Neutrophil (primary cell): ENCODE measurements around the gene HOXC12.
A peak's percentile ranks its signal among the peaks of the same experiment; 100 is the strongest.

ENCODE experiments used
- H3K27ac ChIP-seq: fragments of 200-600 bp; sonication (generic); 2 replicates; pipeline ENCODE4 v1.5.1; 2016; ENCODE audit warnings: mild to moderate bottlenecking, moderate library complexity
- H3K27me3 ChIP-seq: fragments of 200-600 bp; sonication (generic); 2 replicates; pipeline ENCODE4 v1.6.0; 2016; ENCODE audit warnings: mild to moderate bottlenecking
- H3K36me3 ChIP-seq: fragments of 200-600 bp; sonication (generic); 2 replicates; pipeline ENCODE4 v1.5.1; 2017
- H3K4me1 ChIP-seq, 2 experiments: fragments of 200-600 bp in 1 of 2; sonication (generic) in 1 of 2; 1 replicate in 1 of 2; 2 replicates in 1 of 2; pipeline versions ENCODE4 v1.5.1 to v1.6.1; 2013 to 2016; ENCODE audit warnings: low read depth in 1 of 2, low read length in 1 of 2, mild to moderate bottlenecking in 1 of 2, moderate library complexity in 1 of 2; ENCODE audit not compliant: control insufficient read depth in 1 of 2, insufficient read depth in 1 of 2
- H3K4me3 ChIP-seq, 2 experiments: fragments of 200-600 bp in 1 of 2; sonication (generic) in 1 of 2; 1 replicate in 1 of 2; 2 replicates in 1 of 2; pipeline ENCODE4 v1.5.1; 2013 to 2016; ENCODE audit warnings: low read depth in 1 of 2, low read length in 1 of 2, mild to moderate bottlenecking in 1 of 2, moderate library complexity in 1 of 2
- H3K9me3 ChIP-seq: fragments of 200-600 bp; sonication (generic); 2 replicates; pipeline ENCODE4 v1.5.1; 2016
- CTCF ChIP-seq: fragments of 200-600 bp; sonication (generic); IDR thresholded peaks from 2 replicates; pipeline ENCODE4 v1.5.1; 2016; ENCODE audit warnings: antibody characterized with exemption

The HOXC12 gene

GRCh38 chr12:53982648-53983567, 28.2 kb downstream of the HOXC12 start:
- no peak for TF ChIP-seq CTCF
- H3K9me3 ChIP-seq, result no peaks in the 10 kb centered on the region
- no peak overlapping the region for H3K27ac ChIP-seq
- H3K4me1 ChIP-seq, result peaks cover 17 to 31% of the 10 kb centered on the region in 2 experiments
- H3K36me3 ChIP-seq, result no peaks in the 10 kb centered on the region
- H3K27me3 ChIP-seq, result peaks cover 100% of the 10 kb centered on the region
- peak overlapping the region in 1 of 2 experiments; percentile 10 for H3K4me3 ChIP-seq

DNA sequence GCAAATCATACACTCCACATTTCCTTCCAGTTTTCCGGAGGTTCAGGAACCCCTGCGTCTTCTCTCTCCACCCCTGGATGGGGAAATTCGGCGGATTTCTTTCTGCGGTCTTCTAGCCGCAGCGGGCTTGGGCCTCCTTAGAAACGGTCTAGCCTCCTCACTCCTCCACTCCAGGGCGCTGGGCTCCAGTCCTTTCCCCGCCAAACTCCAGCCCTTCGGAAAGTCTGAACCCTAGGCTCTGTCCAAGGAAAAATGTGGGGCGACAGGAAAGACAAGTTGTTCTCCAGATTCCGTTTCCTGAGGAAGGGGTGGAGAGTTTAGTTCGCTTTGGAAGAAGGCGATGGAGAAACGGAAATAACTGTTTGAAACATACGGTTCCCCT, 28.9 kb downstream of the HOXC12 start:
- Histone ChIP-seq H3K9me3 (no peaks in the 10 kb centered on the region), H3K27me3 (peaks cover 100% of the 10 kb centered on the region), H3K36me3 (no peaks in the 10 kb centered on the region), H3K4me3 (peak overlapping the region in 1 of 2 experiments; percentile 10), H3K4me1 (peaks cover 17 to 31% of the 10 kb centered on the region in 2 experiments), H3K27ac (no peak overlapping the region)
- TF ChIP-seq CTCF, result no peak

DNA sequence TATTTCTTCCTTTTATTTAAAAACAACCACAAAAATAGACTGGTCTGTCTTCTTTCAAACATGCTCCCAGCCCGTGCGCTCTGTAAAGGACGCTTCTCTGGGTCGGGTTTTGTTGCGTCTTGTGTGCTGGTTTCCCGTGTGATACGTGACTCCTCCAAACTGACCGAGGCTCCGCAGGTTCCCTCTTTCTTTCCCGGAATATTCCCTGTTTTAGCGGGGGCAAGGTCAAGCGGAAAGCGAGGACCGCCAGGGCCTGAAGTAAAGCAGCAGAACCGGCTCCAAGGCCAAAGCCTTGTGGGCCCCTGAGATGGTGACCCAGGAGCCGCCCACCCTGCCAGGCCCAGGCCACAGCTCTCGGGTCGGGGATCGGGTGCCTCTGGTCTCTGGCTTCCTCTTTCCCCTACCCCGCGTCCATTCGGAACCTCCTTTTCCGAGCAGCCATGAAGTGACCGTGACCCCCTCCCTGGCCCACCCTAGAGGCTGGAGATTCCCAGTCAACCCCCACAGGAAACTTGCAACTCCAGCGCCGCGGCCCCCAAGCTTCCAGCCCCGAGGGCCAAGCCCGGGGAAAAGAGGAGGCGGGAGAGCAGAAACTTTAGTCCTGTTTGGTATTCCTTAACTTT, 29.4 kb downstream of the HOXC12 start:
- no peak for TF ChIP-seq CTCF
- no peaks in the 10 kb centered on the region for H3K36me3 ChIP-seq
- H3K9me3 ChIP-seq, result no peaks in the 10 kb centered on the region
- H3K4me3 ChIP-seq, result peak overlapping the region in 1 of 2 experiments; percentile 10
- H3K4me1 ChIP-seq, result peaks cover 17 to 31% of the 10 kb centered on the region in 2 experiments
- H3K27me3 ChIP-seq, result peaks cover 100% of the 10 kb centered on the region
- no peak overlapping the region for H3K27ac ChIP-seq

GRCh38 chr12:53984901-53985691, 30.4 kb downstream of the HOXC12 start, which contains the start of gene HOXC10:
Gene HOXC10 (plus strand): TSS chr12:53985146. CDS start chr12:53985260, 114 bp downstream.
- H3K4me3 ChIP-seq, result peak within 1 kb of the TSS in 1 of 2 experiments; percentile 17
- no peaks in the 10 kb centered on the region for H3K9me3 ChIP-seq
- no peaks in the 10 kb centered on the region for H3K36me3 ChIP-seq
- H3K4me1 ChIP-seq, result peaks cover 17 to 31% of the 10 kb centered on the region in 2 experiments
- H3K27ac ChIP-seq, result no peak within 1 kb of the TSS
- H3K27me3 ChIP-seq, result peaks cover 100% of the 10 kb centered on the region
- no peak for TF ChIP-seq CTCF

GRCh38 chr12:53985692-53985993, 30.9 kb downstream of the HOXC12 start:
- TF ChIP-seq CTCF, result no peak
- Histone ChIP-seq H3K27me3 (peaks cover 100% of the 10 kb centered on the region), H3K27ac (no peak overlapping the region), H3K36me3 (no peaks in the 10 kb centered on the region), H3K9me3 (no peaks in the 10 kb centered on the region), H3K4me1 (peaks cover 17 to 31% of the 10 kb centered on the region in 2 experiments), H3K4me3 (no peak overlapping the region)
